ENCODE measurements around the gene CRYBA2. TPM values are rescaled to one million over a fixed set of nuclear protein-coding genes. Genes with fewer than 3 reads are reported as not detected.

Gene CRYBA2
- total RNA-seq, 1 donor from 2014 or later = not detected

DNA sequence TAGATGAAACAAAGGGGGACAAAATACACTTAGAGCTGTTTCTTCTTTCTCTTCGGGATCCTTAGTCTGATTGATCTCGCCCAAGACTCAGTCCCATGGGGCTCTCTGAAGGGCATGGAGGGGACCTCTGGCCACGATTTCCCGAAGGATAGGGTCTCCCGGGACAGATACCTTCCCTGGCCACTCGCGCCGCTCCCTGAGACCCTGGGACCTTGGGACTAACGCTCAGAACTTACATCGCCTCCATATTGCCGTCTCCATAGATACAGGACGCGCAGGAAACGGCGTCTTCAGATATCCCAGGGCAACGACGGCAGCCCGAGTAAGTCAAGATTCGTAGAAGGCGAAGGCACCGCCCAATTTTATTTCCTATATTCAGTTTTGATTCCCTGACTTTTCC lies 48.0 kb upstream of the CRYBA2 start, which contains the start of gene CFAP65:
Gene CFAP65 (minus strand): TSS at position 265 of the 400 bp plus-strand sequence. CDS start 2,468 bp downstream, outside the sequence.
- H3K79me2 ChIP-seq (ENCODE audit: low read depth) = no peaks in the 10 kb centered on the region
- H4K20me1 ChIP-seq (ENCODE audit: low read depth) = no peaks in the 10 kb centered on the region
- no peaks in the 10 kb centered on the region for H3K36me3 ChIP-seq
- H3K4me3 Mint-ChIP-seq = peak within 1 kb of the TSS; percentile 94
- no peaks in the 10 kb centered on the region for H3F3A ChIP-seq (ENCODE audit: low read depth)
- no peak within 1 kb of the TSS for H3K9ac ChIP-seq
- H3K36me3 Mint-ChIP-seq = no peaks in the 10 kb centered on the region
- H3K27ac Mint-ChIP-seq = peak within 1 kb of the TSS; percentile 79
- H3K27me3 Mint-ChIP-seq (ENCODE audit: insufficient read depth, low read depth) = peaks cover 36% of the 10 kb centered on the region
- H3K4me3 ChIP-seq = peak within 1 kb of the TSS; percentile 63
- no peaks in the 10 kb centered on the region for H3K9me3 Mint-ChIP-seq
- TF ChIP-seq EZH2 (IDR thresholded peaks at IDR 0.05) = no peak
- H3K4me2 ChIP-seq = peak within 1 kb of the TSS; percentile 90
- H3K27ac ChIP-seq = no peak within 1 kb of the TSS
- peaks cover 6% of the 10 kb centered on the region for H3K4me1 Mint-ChIP-seq
- H3K27me3 ChIP-seq = peaks cover 80% of the 10 kb centered on the region
- H2AFZ ChIP-seq (replicated peaks) = peak within 1 kb of the TSS; percentile 87
- DNase-seq (ENCODE audit: low spot score) = peak; percentile 83
- no peaks in the 10 kb centered on the region for H3K4me1 ChIP-seq
- H3K9me3 ChIP-seq (ENCODE audit: low read depth) = no peaks in the 10 kb centered on the region

DNA sequence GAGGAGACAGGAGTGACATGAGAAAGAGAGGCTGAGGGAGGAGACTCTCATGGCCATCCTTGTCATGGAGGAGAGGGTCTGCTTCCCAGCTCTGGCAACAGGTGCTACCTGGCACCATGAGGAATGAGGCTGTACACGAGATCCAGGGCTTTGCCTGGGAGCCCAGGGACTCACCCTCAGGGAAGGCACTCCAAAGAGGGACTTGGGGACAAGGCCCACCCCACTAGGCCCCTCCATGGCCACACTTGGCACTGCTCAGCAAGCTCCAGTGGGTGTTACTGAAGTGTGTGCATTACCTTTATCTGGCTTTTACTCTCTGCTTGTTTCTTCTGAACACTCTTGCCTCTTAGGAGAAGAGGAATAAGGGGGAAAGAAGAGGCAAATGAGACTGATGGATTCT lies 45.4 kb upstream of the CRYBA2 start:
- H3K4me3 Mint-ChIP-seq = no peak overlapping the region
- no peaks in the 10 kb centered on the region for H3K9me3 Mint-ChIP-seq
- TF ChIP-seq EZH2 (IDR thresholded peaks at IDR 0.05) = no peak
- TF ChIP-seq EZH2phosphoT487 (IDR thresholded peaks at IDR 0.05) = no peak
- TF ChIP-seq, protein P1, sequence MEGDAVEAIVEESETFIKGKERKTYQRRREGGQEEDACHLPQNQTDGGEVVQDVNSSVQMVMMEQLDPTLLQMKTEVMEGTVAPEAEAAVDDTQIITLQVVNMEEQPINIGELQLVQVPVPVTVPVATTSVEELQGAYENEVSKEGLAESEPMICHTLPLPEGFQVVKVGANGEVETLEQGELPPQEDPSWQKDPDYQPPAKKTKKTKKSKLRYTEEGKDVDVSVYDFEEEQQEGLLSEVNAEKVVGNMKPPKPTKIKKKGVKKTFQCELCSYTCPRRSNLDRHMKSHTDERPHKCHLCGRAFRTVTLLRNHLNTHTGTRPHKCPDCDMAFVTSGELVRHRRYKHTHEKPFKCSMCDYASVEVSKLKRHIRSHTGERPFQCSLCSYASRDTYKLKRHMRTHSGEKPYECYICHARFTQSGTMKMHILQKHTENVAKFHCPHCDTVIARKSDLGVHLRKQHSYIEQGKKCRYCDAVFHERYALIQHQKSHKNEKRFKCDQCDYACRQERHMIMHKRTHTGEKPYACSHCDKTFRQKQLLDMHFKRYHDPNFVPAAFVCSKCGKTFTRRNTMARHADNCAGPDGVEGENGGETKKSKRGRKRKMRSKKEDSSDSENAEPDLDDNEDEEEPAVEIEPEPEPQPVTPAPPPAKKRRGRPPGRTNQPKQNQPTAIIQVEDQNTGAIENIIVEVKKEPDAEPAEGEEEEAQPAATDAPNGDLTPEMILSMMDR (IDR thresholded peaks at IDR 0.05) = no peak
- Histone ChIP-seq H3K9ac (no peak overlapping the region), H3K9me3 (ENCODE audit: low read depth) (no peaks in the 10 kb centered on the region), H4K20me1 (ENCODE audit: low read depth) (no peaks in the 10 kb centered on the region), H3K79me2 (ENCODE audit: low read depth) (no peaks in the 10 kb centered on the region), H3F3A (ENCODE audit: low read depth) (no peaks in the 10 kb centered on the region), H3K4me2 (no peak overlapping the region), H3K36me3 (no peaks in the 10 kb centered on the region), H3K4me3 (no peak overlapping the region), H2AFZ (replicated peaks) (no peak overlapping the region), H3K27ac (no peak overlapping the region), H3K27me3 (peaks cover 92% of the 10 kb centered on the region), H3K4me1 (no peaks in the 10 kb centered on the region)
- no peak overlapping the region for H3K27ac Mint-ChIP-seq
- DNase-seq (ENCODE audit: low spot score) = no peak
- H3K27me3 Mint-ChIP-seq (ENCODE audit: insufficient read depth, low read depth) = peaks cover 31% of the 10 kb centered on the region
- H3K36me3 Mint-ChIP-seq = no peaks in the 10 kb centered on the region
- H3K4me1 Mint-ChIP-seq = peaks cover 6% of the 10 kb centered on the region

DNA sequence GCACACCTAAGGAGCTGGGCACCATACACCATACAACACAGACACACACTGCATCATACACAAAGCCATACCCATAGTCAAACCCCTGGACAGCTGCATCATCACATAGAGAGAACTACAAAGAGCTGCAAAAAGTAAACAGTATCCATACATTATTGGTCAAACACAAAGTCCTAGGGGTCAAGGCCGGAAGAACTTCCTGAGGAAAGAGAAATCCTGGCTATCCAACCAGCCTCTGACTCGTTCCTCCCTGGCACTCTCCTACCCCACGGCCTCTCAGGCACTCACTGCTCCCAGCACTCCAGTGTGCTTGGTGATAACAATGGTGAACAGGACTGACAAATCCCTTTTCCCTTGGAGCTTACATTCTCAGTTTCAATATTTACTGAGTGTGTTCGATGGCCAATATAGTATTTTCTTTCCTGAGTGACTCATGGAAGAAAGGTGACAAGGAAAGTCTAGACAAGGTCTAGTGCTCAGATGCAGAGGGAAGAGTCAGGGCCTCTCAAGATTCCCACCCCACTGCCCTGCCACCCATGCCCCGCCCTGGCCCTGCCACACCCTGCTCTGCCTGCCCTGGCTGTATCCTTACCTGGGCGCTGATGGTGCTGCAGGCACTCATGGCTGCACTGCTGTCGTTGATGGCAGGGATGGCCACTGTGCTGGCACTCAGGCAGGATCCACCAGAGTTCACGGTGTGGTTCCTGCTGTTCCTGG lies 44.7 kb upstream of the CRYBA2 start:
- Histone ChIP-seq H3K4me1 (no peaks in the 10 kb centered on the region), H4K20me1 (ENCODE audit: low read depth) (no peaks in the 10 kb centered on the region), H3K9me3 (ENCODE audit: low read depth) (no peaks in the 10 kb centered on the region), H3K4me3 (no peak overlapping the region), H3K9ac (no peak overlapping the region), H3F3A (ENCODE audit: low read depth) (no peaks in the 10 kb centered on the region), H3K27ac (no peak overlapping the region), H3K79me2 (ENCODE audit: low read depth) (no peaks in the 10 kb centered on the region), H2AFZ (replicated peaks) (no peak overlapping the region), H3K36me3 (no peaks in the 10 kb centered on the region), H3K4me2 (no peak overlapping the region), H3K27me3 (peaks cover 92% of the 10 kb centered on the region)
- Mint-ChIP-seq H3K4me1 (peaks cover 6% of the 10 kb centered on the region), H3K27me3 (ENCODE audit: insufficient read depth, low read depth) (peaks cover 28% of the 10 kb centered on the region), H3K9me3 (no peaks in the 10 kb centered on the region), H3K36me3 (no peaks in the 10 kb centered on the region), H3K27ac (no peak overlapping the region), H3K4me3 (no peak overlapping the region)
- TF ChIP-seq EZH2phosphoT487 (IDR thresholded peaks at IDR 0.05) = no peak
- no peak for TF ChIP-seq EZH2 (IDR thresholded peaks at IDR 0.05)
- TF ChIP-seq, protein P1 (IDR thresholded peaks at IDR 0.05) = no peak
- DNase-seq (ENCODE audit: low spot score) = no peak

DNA sequence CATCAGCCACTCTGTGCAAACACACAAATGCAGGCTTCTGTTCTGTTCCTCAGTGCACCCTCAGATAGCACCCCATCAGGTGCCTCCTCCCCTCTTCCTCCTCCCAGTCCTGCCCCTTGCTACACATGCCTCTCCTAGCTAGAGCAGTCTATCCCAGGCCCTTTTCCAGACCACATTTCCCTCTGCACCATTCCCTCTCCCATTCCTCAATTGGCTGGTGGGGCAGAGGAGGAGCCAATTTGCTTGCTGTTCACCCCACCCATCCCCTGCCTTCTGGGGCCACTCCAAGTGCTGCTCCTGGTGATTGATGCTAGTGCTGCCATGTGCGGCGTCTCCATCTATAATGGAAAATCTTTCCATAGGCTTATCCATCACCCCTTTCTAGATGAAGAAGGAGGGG lies 42.7 kb upstream of the CRYBA2 start:
- Mint-ChIP-seq H3K9me3 (no peaks in the 10 kb centered on the region), H3K27ac (no peak overlapping the region), H3K27me3 (ENCODE audit: insufficient read depth, low read depth) (peaks cover 15% of the 10 kb centered on the region), H3K36me3 (no peaks in the 10 kb centered on the region), H3K4me1 (no peaks in the 10 kb centered on the region), H3K4me3 (no peak overlapping the region)
- Histone ChIP-seq H3K4me2 (no peak overlapping the region), H3K4me3 (no peak overlapping the region), H4K20me1 (ENCODE audit: low read depth) (no peaks in the 10 kb centered on the region), H3K27ac (no peak overlapping the region), H3K9me3 (ENCODE audit: low read depth) (no peaks in the 10 kb centered on the region), H3K27me3 (peaks cover 82% of the 10 kb centered on the region), H3F3A (ENCODE audit: low read depth) (no peaks in the 10 kb centered on the region), H3K4me1 (no peaks in the 10 kb centered on the region), H3K9ac (no peak overlapping the region), H2AFZ (replicated peaks) (no peak overlapping the region), H3K36me3 (no peaks in the 10 kb centered on the region), H3K79me2 (ENCODE audit: low read depth) (no peaks in the 10 kb centered on the region)
- no peak for DNase-seq (ENCODE audit: low spot score)
- TF ChIP-seq EZH2 (IDR thresholded peaks at IDR 0.05) (no peak), EZH2phosphoT487 (IDR thresholded peaks at IDR 0.05) (no peak)
- TF ChIP-seq, protein P1 (IDR thresholded peaks at IDR 0.05) = no peak

Data from neural progenitor cell (in vitro differentiated cells).